Body of pancreas (tissue), 4 donors: ENCODE measurements around the gene SLC39A8.

ENCODE experiments used
- CTCF ChIP-seq, 7 experiments: fragments of 450-650 bp in 4 of 7; fragments of 200-600 bp in 3 of 7; sonication (generic) in 3 of 7; IDR thresholded peaks; one replicate each; pipeline ENCODE4 v1.5.1; 2016 to 2019; ENCODE audit warnings: antibody characterized with exemption in 7 of 7
- POLR2A ChIP-seq, 3 donors: fragments of 450-650 bp; IDR thresholded peaks; one replicate each; pipeline ENCODE4 v1.6.1; 2016; ENCODE audit warnings: antibody characterized with exemption in 3 of 3, mild to moderate bottlenecking in 2 of 3

GRCh38 chr4:102244878-102245535, 100.3 kb downstream of the SLC39A8 start:
- no peak for TF ChIP-seq CTCF (IDR thresholded peaks at IDR 0.05)
- TF ChIP-seq POLR2A (IDR thresholded peaks at IDR 0.05): no peak
